Neuronal stem cell (in vitro differentiated cells): ENCODE data around the gene LCN1.

ENCODE experiments used
- DNase-seq: peaks from one replicate; pipeline ENCODE4 v3.0.0-alpha.2; 2013; ENCODE audit warnings: low spot score
- H2AFZ ChIP-seq: one replicate; pipeline ENCODE4 v1.6.1; 2013; ENCODE audit warnings: mild to moderate bottlenecking, low read length, inconsistent platforms
- H2AK5ac ChIP-seq: 2 replicates; pipeline ENCODE4 v1.6.1; 2013; ENCODE audit warnings: low read depth, mild to moderate bottlenecking, inconsistent platforms, low read length, moderate library complexity, mixed read lengths
- H2BK120ac ChIP-seq: 2 replicates; pipeline ENCODE4 v1.6.1; 2013; ENCODE audit warnings: low read depth, mild to moderate bottlenecking, inconsistent platforms, low read length, moderate library complexity, mixed read lengths
- H2BK12ac ChIP-seq: one replicate; pipeline ENCODE4 v1.6.1; 2013; ENCODE audit warnings: low read length, inconsistent platforms
- H2BK15ac ChIP-seq: 2 replicates; pipeline ENCODE4 v1.6.1; 2013; ENCODE audit warnings: mild to moderate bottlenecking, low read length, inconsistent platforms, mixed read lengths
- H2BK5ac ChIP-seq: one replicate; pipeline ENCODE4 v1.6.1; 2013; ENCODE audit warnings: inconsistent platforms, mild to moderate bottlenecking, low read length, moderate library complexity
- H3K14ac ChIP-seq: one replicate; pipeline ENCODE4 v1.6.1; 2013; ENCODE audit warnings: low read length, inconsistent platforms
- H3K18ac ChIP-seq: 2 replicates; pipeline ENCODE4 v1.6.1; 2013; ENCODE audit warnings: low read length, inconsistent platforms
- H3K23ac ChIP-seq: 2 replicates; pipeline ENCODE4 v1.6.1; 2013; ENCODE audit warnings: low read depth, mild to moderate bottlenecking, mixed read lengths, low read length, inconsistent platforms; ENCODE audit not compliant: poor library complexity
- H3K27ac ChIP-seq: replicated peaks from 3 replicates; pipeline ENCODE4 v1.5.1; 2013; ENCODE audit warnings: low read length, inconsistent platforms
- H3K27me3 ChIP-seq, 3 experiments: 2 replicates each; pipeline ENCODE4 v1.6.1; 2013; ENCODE audit warnings: low read length in 3 of 3, mild to moderate bottlenecking in 2 of 3, inconsistent platforms in 1 of 3, low read depth in 1 of 3, mixed read lengths in 1 of 3, moderate library complexity in 1 of 3; ENCODE audit not compliant: control insufficient read depth in 3 of 3, insufficient read depth in 3 of 3
- H3K36me3 ChIP-seq, 2 donors: replicated peaks in 1 of 2; 2 replicates each; pipeline ENCODE4 v1.6.1; 2013; ENCODE audit warnings: low read length in 2 of 2; ENCODE audit not compliant: control insufficient read depth in 2 of 2, insufficient read depth in 2 of 2
- H3K4ac ChIP-seq: 2 replicates; pipeline ENCODE4 v1.6.1; 2013; ENCODE audit warnings: inconsistent platforms, mild to moderate bottlenecking, low read length, moderate library complexity
- H3K4me1 ChIP-seq, 2 donors: 1 replicate in 1 of 2; 2 replicates in 1 of 2; pipeline ENCODE4 v1.6.1; 2013; ENCODE audit warnings: low read length in 2 of 2, low read depth in 1 of 2; ENCODE audit not compliant: control insufficient read depth in 2 of 2, insufficient read depth in 1 of 2
- H3K4me2 ChIP-seq: one replicate; pipeline ENCODE4 v1.6.1; 2013; ENCODE audit warnings: mild to moderate bottlenecking, low read length, inconsistent platforms; ENCODE audit not compliant: insufficient read depth, poor library complexity, severe bottlenecking
- H3K4me3 ChIP-seq, 2 donors: 2 replicates each; pipeline ENCODE4 v1.5.1; 2013; ENCODE audit warnings: low read length in 2 of 2, mild to moderate bottlenecking in 2 of 2, inconsistent platforms in 1 of 2, moderate library complexity in 1 of 2
- H3K79me1 ChIP-seq: one replicate; pipeline ENCODE4 v1.6.1; 2013; ENCODE audit warnings: low read depth, mild to moderate bottlenecking, inconsistent platforms, low read length, moderate library complexity
- H3K9ac ChIP-seq: one replicate; pipeline ENCODE4 v1.6.1; 2013; ENCODE audit warnings: mild to moderate bottlenecking, low read depth, low read length, inconsistent platforms; ENCODE audit not compliant: poor library complexity
- H3K9me3 ChIP-seq, 2 donors: replicated peaks in 1 of 2; 2 replicates each; pipeline versions ENCODE3 to v1.6.1; 2013; ENCODE audit warnings: low read length in 2 of 2, mild to moderate bottlenecking in 2 of 2, inconsistent platforms in 1 of 2, low read depth in 1 of 2, mixed read lengths in 1 of 2, moderate library complexity in 1 of 2; ENCODE audit not compliant: control insufficient read depth in 2 of 2, insufficient read depth in 1 of 2
- H4K8ac ChIP-seq: one replicate; pipeline ENCODE4 v1.6.1; 2013; ENCODE audit warnings: low read depth, mild to moderate bottlenecking, inconsistent platforms, low read length, moderate library complexity
- H4K91ac ChIP-seq: one replicate; pipeline ENCODE4 v1.6.1; 2013; ENCODE audit warnings: low read length, low read depth, mild to moderate bottlenecking, inconsistent platforms; ENCODE audit not compliant: poor library complexity
- whole genome bisulfite sequencing, 2 donors: extraction: QIAGEN DNeasy Blood & Tissue Kit; methylation state at CpG; one replicate each; pipeline ENCODE4 v1.1.7; 2013; ENCODE audit warnings: missing lambda C conversion rate in 2 of 2, mixed read lengths in 1 of 2; ENCODE audit not compliant: insufficient read length in 2 of 2, insufficient replicate concordance in 1 of 2; ENCODE audit errors: extremely low coverage in 2 of 2; 5-methylcytosine and 5-hydroxymethylcytosine counted together

The LCN1 gene

DNA sequence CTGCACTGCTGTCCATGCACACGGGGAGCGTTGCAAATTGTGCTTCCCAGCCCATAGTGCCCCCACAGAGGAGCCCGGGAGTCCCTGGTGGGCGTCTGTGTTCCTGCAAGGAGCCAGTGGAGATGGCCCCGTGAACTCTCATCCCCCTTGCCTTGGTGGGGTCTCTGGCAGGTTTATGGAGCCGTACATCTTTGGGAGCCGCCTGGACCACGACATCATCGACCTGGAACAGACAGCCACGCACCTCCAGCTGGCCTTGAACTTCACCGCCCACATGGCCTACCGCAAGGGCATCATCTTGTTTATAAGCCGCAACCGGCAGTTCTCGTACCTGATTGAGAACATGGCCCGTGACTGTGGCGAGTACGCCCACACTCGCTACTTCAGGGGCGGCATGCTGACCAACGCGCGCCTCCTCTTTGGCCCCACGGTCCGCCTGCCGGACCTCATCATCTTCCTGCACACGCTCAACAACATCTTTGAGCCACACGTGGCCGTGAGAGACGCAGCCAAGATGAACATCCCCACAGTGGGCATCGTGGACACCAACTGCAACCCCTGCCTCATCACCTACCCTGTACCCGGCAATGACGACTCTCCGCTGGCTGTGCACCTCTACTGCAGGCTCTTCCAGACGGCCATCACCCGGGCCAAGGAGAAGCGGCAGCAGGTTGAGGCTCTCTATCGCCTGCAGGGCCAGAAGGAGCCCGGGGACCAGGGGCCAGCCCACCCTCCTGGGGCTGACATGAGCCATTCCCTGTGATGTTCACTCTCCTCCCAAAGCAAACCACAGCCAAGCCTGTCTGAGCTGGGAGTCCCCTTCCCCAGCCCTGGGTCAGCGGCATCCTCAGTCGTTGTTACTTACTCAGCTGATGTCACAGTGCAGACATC, 17.6 kb upstream of the LCN1 start:
- Histone ChIP-seq H3K23ac (no peak overlapping the region), H3K36me3 (peaks cover 34 to 41% of the 10 kb centered on the region in 2 donors), H2BK12ac (no peak overlapping the region), H3K4me1 (peaks cover 17 to 18% of the 10 kb centered on the region in 2 donors), H2BK120ac (no peak overlapping the region), H4K91ac (no peak overlapping the region), H3K4me3 (peak overlapping the region in 1 of 2 donors; percentile 27), H2AK5ac (no peak overlapping the region), H3K79me1 (peaks cover 18% of the 10 kb centered on the region), H3K27me3 (no peaks in the 10 kb centered on the region), H3K18ac (no peak overlapping the region), H3K4ac (no peak overlapping the region), H3K4me2 (no peak overlapping the region), H2BK15ac (no peak overlapping the region), H3K9me3 (no peaks in the 10 kb centered on the region), H3K14ac (no peak overlapping the region), H2AFZ (no peak overlapping the region), H4K8ac (no peak overlapping the region), H3K9ac (no peak overlapping the region), H2BK5ac (no peak overlapping the region), H3K27ac (no peak overlapping the region)
- DNase-seq = no peak
- no CpG with 5 or more reads among the region's 41 CpGs for WGBS, 2 donors

DNA sequence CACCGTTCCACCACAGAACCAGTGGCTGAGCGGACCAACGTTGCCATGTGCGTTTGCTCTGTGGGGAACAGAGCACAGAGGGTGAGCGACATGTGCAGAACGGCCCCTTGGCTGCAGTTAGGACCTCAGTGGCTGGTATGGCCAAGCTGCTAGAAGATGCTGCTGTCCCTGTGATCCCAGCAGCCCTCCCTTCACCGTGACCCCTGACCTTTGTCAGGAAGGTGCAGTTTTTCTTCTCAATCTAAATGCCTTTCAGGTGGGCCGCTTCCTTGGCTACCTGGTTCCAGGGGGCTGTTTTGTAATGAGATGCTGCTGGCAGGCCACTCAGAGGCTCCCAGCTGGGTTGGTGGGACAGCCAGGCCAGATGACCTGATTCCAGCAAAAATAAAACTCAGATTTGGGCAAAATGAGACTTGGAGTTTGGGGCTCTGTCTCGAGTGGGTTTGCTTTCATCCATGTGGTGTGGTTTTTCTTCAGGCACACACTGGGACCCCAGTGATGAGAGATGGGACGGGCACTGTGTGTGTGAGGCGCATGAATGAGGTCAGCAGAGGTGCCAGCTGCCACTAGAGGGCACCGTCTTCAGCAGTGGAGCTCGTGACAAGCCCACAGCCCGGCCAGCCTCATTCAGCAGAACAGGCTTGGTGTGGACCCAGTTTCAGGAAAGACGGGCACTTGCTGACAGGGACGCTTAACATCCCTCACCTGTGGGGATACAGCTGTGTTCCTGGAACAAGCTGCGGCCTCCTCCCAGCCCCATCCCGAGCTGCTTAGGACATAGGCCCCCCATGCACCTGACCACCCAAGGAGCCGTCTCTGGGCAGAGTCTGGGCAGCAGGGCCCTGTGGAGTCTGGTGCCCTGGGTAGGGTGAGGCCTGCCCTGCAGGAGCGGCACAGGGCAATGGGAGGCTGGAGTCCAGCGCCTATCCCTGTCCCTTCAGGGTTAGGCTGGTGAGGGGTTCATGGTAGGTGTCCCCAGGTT, 16.7 kb upstream of the LCN1 start:
- Histone ChIP-seq H2AFZ (no peak overlapping the region), H3K14ac (no peak overlapping the region), H2AK5ac (peak overlapping the region; percentile 91), H4K8ac (no peak overlapping the region), H2BK120ac (peak overlapping the region; percentile 76), H3K79me1 (peaks cover 18% of the 10 kb centered on the region), H4K91ac (no peak overlapping the region), H3K27ac (no peak overlapping the region), H3K9ac (peak overlapping the region; percentile 57), H2BK12ac (no peak overlapping the region), H3K4me1 (peaks cover 15 to 17% of the 10 kb centered on the region in 2 donors), H2BK15ac (no peak overlapping the region), H3K4me3 (peak overlapping the region in 1 of 2 donors; percentile 27), H3K36me3 (peaks cover 34 to 41% of the 10 kb centered on the region in 2 donors), H3K23ac (peak overlapping the region; percentile 62), H3K4me2 (no peak overlapping the region), H3K27me3 (no peaks in the 10 kb centered on the region), H2BK5ac (no peak overlapping the region), H3K9me3 (peaks cover 0 to 3% of the 10 kb centered on the region in 2 donors), H3K18ac (no peak overlapping the region), H3K4ac (no peak overlapping the region)
- peak; percentile 45 for DNase-seq
- WGBS, 2 donors = no CpG with 5 or more reads among the region's 21 CpGs

GRCh38 chr9:135505406-135506187, 15.6 kb upstream of the LCN1 start:
- Histone ChIP-seq H3K4ac (no peak overlapping the region), H3K4me3 (no peak overlapping the region)

More at GRCh38 chr9:135505406-135506187, 15.6 kb upstream of the LCN1 start:
- peak overlapping the region; percentile 85 for H3K18ac ChIP-seq
- peak overlapping the region; percentile 62 for H3K23ac ChIP-seq
- no peak overlapping the region for H4K91ac ChIP-seq
- peaks cover 17% of the 10 kb centered on the region for H3K79me1 ChIP-seq
- peaks cover 0 to 3% of the 10 kb centered on the region in 2 donors for H3K9me3 ChIP-seq
- no peak overlapping the region for H2BK120ac ChIP-seq
- peaks cover 15 to 17% of the 10 kb centered on the region in 2 donors for H3K4me1 ChIP-seq
- no peak overlapping the region for H3K4me2 ChIP-seq
- H2AFZ ChIP-seq = peak overlapping the region; percentile 78
- no peak overlapping the region for H3K27ac ChIP-seq
- WGBS, 2 donors = no CpG with 5 or more reads among the region's 24 CpGs
- H2BK12ac ChIP-seq = peak overlapping the region; percentile 6
- no peaks in the 10 kb centered on the region for H3K27me3 ChIP-seq
- DNase-seq = no peak
- peak overlapping the region; percentile 95 for H2AK5ac ChIP-seq
- H3K9ac ChIP-seq = no peak overlapping the region
- no peak overlapping the region for H2BK5ac ChIP-seq
- H4K8ac ChIP-seq = no peak overlapping the region
- H2BK15ac ChIP-seq = no peak overlapping the region
- peaks cover 34 to 41% of the 10 kb centered on the region in 2 donors for H3K36me3 ChIP-seq
- H3K14ac ChIP-seq = peak overlapping the region; percentile 17
